ENCODE measurements around the gene OR13C3. TPM values are rescaled to one million over a fixed set of nuclear protein-coding genes. Genes with fewer than 3 reads are reported as not detected.

Gene OR13C3
- polyA plus RNA-seq, 1 donor: not detected

Other genes with a start within 250 kb of the OR13C3 start
- gene OR13F1, start 32.6 kb downstream of the OR13C3 start, polyA plus RNA-seq (ENCODE audit: insufficient read length): not detected
- not detected for gene OR13C4, start 9.6 kb downstream of the OR13C3 start, polyA plus RNA-seq (ENCODE audit: insufficient read length)
- gene OR13C8, start 32.3 kb upstream of the OR13C3 start, polyA plus RNA-seq (ENCODE audit: insufficient read length): not detected
- not detected for gene OR13C5, start 62.6 kb upstream of the OR13C3 start, polyA plus RNA-seq (ENCODE audit: insufficient read length)
- gene OR13C2, start 68.8 kb upstream of the OR13C3 start, polyA plus RNA-seq (ENCODE audit: insufficient read length): not detected
- gene OR13C9, start 81.3 kb upstream of the OR13C3 start, polyA plus RNA-seq (ENCODE audit: insufficient read length): not detected
- gene OR13D1, start 157.7 kb upstream of the OR13C3 start, polyA plus RNA-seq (ENCODE audit: insufficient read length): not detected
- gene NIPSNAP3A, start 210.8 kb upstream of the OR13C3 start, polyA plus RNA-seq (ENCODE audit: insufficient read length): 54.8 TPM
- gene NIPSNAP3B, start 227.3 kb upstream of the OR13C3 start, polyA plus RNA-seq (ENCODE audit: insufficient read length): 24.6 TPM

Data from forelimb muscle (tissue), 1 donor.